Thyroid gland (tissue), 4 donors: ENCODE measurements around the gene ATP10B. TPM values are rescaled to one million over a fixed set of nuclear protein-coding genes. Genes with fewer than 3 reads are reported as not detected.

Experiments used
- DNase-seq, 2 donors: peaks; one replicate each; pipeline ENCODE4 v3.0.0-alpha.2; 2019
- H3K27ac ChIP-seq, 3 donors: fragments of 200-600 bp; sonication (generic); 1 replicate in 2 of 3; 2 replicates in 1 of 3; pipeline ENCODE4 v1.5.1; 2016 to 2019; ENCODE audit warnings: mild to moderate bottlenecking in 1 of 3, moderate library complexity in 1 of 3
- H3K27me3 ChIP-seq: fragments of 200-600 bp; sonication (generic); one replicate; pipeline ENCODE4 v1.5.1; 2019
- H3K36me3 ChIP-seq, 2 donors: fragments of 200-600 bp; sonication (generic); one replicate each; pipeline ENCODE4 v1.5.1; 2016 to 2019
- H3K4me1 ChIP-seq, 2 donors: fragments of 200-600 bp; sonication (generic); one replicate each; pipeline ENCODE4 v1.5.1; 2017 to 2019
- H3K4me3 ChIP-seq, 3 donors: fragments of 200-600 bp; sonication (generic); replicated peaks in 1 of 3; 1 replicate in 2 of 3; 2 replicates in 1 of 3; pipeline ENCODE4 v1.5.1; 2016; ENCODE audit warnings: mild to moderate bottlenecking in 1 of 3
- H3K9me3 ChIP-seq: fragments of 200-600 bp; sonication (generic); one replicate; pipeline ENCODE4 v1.5.1; 2017
- POLR2A ChIP-seq, 2 donors: fragments of 450-650 bp; IDR thresholded peaks; one replicate each; pipeline ENCODE4 v1.6.1; 2017; ENCODE audit warnings: antibody characterized with exemption in 2 of 2, mild to moderate bottlenecking in 2 of 2, moderate library complexity in 1 of 2
- WGBS, 2 donors: methylation state at CpG; one replicate each; pipeline ENCODE4 v1.1.5; 2017; 5-methylcytosine and 5-hydroxymethylcytosine counted together
- intact Hi-C: fragments of 100-400 bp; cut with DNase I; formaldehyde crosslinking; loops from one replicate; pipeline ENCODE4 v1.15.1; 2023
- total RNA-seq, 4 donors: library from RNA; depleted of rRNA; stranded (reverse); fragments of >200 nt; gene quantifications; one replicate each; pipeline ENCODE4 v1.2.3, GENCODE V29; 2016
- TF ChIP-seq, protein P1 (sequence below), 6 experiments: fragments of 200-600 bp in 3 of 6; fragments of 450-650 bp in 3 of 6; sonication (generic) in 3 of 6; IDR thresholded peaks; one replicate each; pipeline ENCODE4 v1.5.1; 2016 to 2019; ENCODE audit warnings: antibody characterized with exemption in 6 of 6, mild to moderate bottlenecking in 2 of 6, inconsistent platforms in 1 of 6, moderate library complexity in 1 of 6

The ATP10B gene
- total RNA-seq, 4 donors from 2014 or later, result 0.13 to 0.42 (median 0.15) TPM; not detected in 1

- TF ChIP-seq POLR2A (IDR thresholded peaks at IDR 0.05), result no peak
- TF ChIP-seq, protein P1, sequence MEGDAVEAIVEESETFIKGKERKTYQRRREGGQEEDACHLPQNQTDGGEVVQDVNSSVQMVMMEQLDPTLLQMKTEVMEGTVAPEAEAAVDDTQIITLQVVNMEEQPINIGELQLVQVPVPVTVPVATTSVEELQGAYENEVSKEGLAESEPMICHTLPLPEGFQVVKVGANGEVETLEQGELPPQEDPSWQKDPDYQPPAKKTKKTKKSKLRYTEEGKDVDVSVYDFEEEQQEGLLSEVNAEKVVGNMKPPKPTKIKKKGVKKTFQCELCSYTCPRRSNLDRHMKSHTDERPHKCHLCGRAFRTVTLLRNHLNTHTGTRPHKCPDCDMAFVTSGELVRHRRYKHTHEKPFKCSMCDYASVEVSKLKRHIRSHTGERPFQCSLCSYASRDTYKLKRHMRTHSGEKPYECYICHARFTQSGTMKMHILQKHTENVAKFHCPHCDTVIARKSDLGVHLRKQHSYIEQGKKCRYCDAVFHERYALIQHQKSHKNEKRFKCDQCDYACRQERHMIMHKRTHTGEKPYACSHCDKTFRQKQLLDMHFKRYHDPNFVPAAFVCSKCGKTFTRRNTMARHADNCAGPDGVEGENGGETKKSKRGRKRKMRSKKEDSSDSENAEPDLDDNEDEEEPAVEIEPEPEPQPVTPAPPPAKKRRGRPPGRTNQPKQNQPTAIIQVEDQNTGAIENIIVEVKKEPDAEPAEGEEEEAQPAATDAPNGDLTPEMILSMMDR (IDR thresholded peaks at IDR 0.05), result no peak
- intact Hi-C loops, result no loop called here
Observed at GRCh38 chr5:160747559-160747958, 104.5 kb downstream of the ATP10B start.

DNA sequence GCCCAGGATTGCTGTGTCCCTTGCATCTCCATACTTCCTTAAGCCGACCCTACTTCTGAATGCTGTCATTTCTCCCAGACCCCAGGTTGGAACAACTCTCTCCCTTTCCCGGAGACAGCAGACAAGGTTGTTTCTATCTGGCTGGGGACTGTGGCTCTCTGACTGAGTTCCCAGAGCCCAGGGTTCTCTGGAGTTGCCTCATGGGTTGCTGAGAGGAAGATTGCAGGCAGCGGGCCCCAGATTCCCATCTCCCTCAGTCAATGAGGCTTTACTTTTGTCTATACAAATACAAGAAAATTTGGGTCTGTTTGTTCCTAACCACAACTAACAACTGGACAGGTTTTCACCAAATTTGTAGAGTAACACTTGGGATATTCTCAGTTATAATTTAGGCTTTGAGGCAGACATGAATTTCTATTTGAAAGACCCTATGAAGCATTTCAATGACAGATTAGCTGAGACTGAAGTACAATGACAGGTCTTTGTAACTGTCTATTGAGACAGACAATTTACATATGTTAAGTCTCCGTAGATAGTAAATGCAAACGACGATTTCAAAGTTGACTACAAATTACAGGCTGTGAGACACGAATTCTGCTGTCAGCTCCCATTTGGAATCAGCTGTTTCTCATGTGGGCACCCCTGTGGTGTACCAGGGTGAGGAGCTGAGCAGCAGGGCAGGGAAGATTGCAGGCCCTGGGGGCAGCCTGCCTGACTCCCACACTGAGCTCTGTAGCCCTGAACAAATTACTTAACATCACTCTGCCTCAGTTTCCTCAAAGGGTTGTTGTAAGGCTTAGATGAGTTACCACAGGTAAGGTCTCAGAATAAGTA is 107.5 kb downstream of the ATP10B start:
- Histone ChIP-seq H3K27ac (peak overlapping the region; percentile 33 to 61 (median 53)), H3K36me3 (no peaks in the 10 kb centered on the region), H3K9me3 (no peaks in the 10 kb centered on the region), H3K4me3 (no peak overlapping the region), H3K27me3 (no peaks in the 10 kb centered on the region), H3K4me1 (peaks cover 32 to 42% of the 10 kb centered on the region in 2 donors)
- intact Hi-C loops, result no loop called here
- 69 to 84% methylated on average over 7 of the region's 7 CpGs for WGBS, 2 donors
- no peak for DNase-seq
- TF ChIP-seq, protein P1 (IDR thresholded peaks at IDR 0.05), result no peak
- TF ChIP-seq POLR2A (IDR thresholded peaks at IDR 0.05), result no peak

More at GRCh38 chr5:160747559-160747958, 104.5 kb downstream of the ATP10B start:
- Histone ChIP-seq H3K27ac (no peak overlapping the region), H3K9me3 (no peaks in the 10 kb centered on the region), H3K36me3 (no peaks in the 10 kb centered on the region), H3K4me1 (peaks cover 12 to 23% of the 10 kb centered on the region in 2 donors), H3K4me3 (no peak overlapping the region), H3K27me3 (no peaks in the 10 kb centered on the region)
- no peak for DNase-seq
- 91 to 92% methylated on average over 1 of the region's 1 CpG for WGBS, 2 donors

GRCh38 chr5:160743027-160743426 is 109.0 kb downstream of the ATP10B start:
- Histone ChIP-seq H3K9me3 (no peaks in the 10 kb centered on the region), H3K27me3 (no peaks in the 10 kb centered on the region), H3K27ac (peak overlapping the region; percentile 53 to 76 (median 61)), H3K4me3 (no peak overlapping the region), H3K4me1 (peaks cover 32 to 42% of the 10 kb centered on the region in 2 donors), H3K36me3 (no peaks in the 10 kb centered on the region)
- WGBS, 2 donors, result 38 to 45% methylated on average over 3 of the region's 3 CpGs
- intact Hi-C loops, result no loop called here
- no peak for DNase-seq
- TF ChIP-seq, protein P1 (IDR thresholded peaks at IDR 0.05), result no peak
- no peak for TF ChIP-seq POLR2A (IDR thresholded peaks at IDR 0.05)

DNA sequence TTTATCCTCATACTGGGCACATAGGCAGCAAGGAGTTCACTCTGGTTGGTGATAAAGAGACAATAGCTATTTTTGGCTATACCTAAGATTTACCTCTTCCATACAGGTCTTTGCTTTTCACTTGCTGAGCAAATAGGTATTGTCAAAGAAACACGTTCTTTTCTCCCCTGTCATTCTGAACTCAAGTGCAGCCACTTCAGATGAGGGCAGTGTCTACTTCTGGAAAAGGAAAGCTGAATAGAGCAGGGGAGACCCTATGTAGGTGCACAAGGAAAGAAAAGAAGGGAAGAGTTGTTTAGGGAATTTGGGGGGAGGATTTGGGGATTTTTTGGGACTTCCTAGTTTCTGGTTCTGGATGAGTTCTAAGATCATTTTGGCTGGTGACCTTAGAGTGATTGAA is 109.6 kb downstream of the ATP10B start:
- peak overlapping the region; percentile 53 to 76 (median 61) for H3K27ac ChIP-seq
- WGBS, 2 donors, result 18 to 43% methylated on average over 1 of the region's 1 CpG
- H3K36me3 ChIP-seq, result no peaks in the 10 kb centered on the region
- intact Hi-C loops, result no loop called here
- no peak overlapping the region for H3K4me3 ChIP-seq
- H3K4me1 ChIP-seq, result peaks cover 32 to 42% of the 10 kb centered on the region in 2 donors
- no peaks in the 10 kb centered on the region for H3K9me3 ChIP-seq
- TF ChIP-seq POLR2A (IDR thresholded peaks at IDR 0.05), result no peak
- TF ChIP-seq, protein P1 (IDR thresholded peaks at IDR 0.05), result no peak
- DNase-seq, result peak; percentile 20 to 49
- no peaks in the 10 kb centered on the region for H3K27me3 ChIP-seq
